ENCODE results near the gene MPPED1. TPM values are rescaled to one million over a fixed set of nuclear protein-coding genes. Genes with fewer than 3 reads are reported as not detected.

Gene MPPED1
- total RNA-seq, 1 donor from 2014 or later, result 1.7 TPM

- Mint-ChIP-seq H3K36me3 (ENCODE audit: low read depth) (no peaks in the 10 kb centered on the region), H3K27ac (ENCODE audit: unreplicated experiment) (no peak overlapping the region), H3K27me3 (ENCODE audit: low read depth) (peaks cover 5% of the 10 kb centered on the region), H3K4me3 (no peak overlapping the region), H3K9me3 (no peaks in the 10 kb centered on the region), H3K4me1 (peaks cover 6% of the 10 kb centered on the region)
- no peak for DNase-seq (ENCODE audit: low read depth, low spot score)
- no peak for TF ChIP-seq CTCF (conservative IDR thresholded peaks at IDR 0.05)
These were observed 34.4 kb downstream of the MPPED1 start for GRCh38 chr22:43446037-43446803.

- no peak for TF ChIP-seq CTCF (conservative IDR thresholded peaks at IDR 0.05)
- Mint-ChIP-seq H3K36me3 (ENCODE audit: low read depth) (no peaks in the 10 kb centered on the region), H3K4me1 (peaks cover 8% of the 10 kb centered on the region), H3K4me3 (no peak overlapping the region), H3K27me3 (ENCODE audit: low read depth) (peaks cover 5% of the 10 kb centered on the region), H3K9me3 (no peaks in the 10 kb centered on the region), H3K27ac (ENCODE audit: unreplicated experiment) (no peak overlapping the region)
- DNase-seq (ENCODE audit: low read depth, low spot score), result no peak
These were observed 35.1 kb downstream of the MPPED1 start for GRCh38 chr22:43446916-43447315.

GRCh38 chr22:43447380-43447779 lies 35.6 kb downstream of the MPPED1 start:
- no peaks in the 10 kb centered on the region for H3K36me3 Mint-ChIP-seq (ENCODE audit: low read depth)
- H3K4me3 Mint-ChIP-seq, result no peak overlapping the region
- H3K4me1 Mint-ChIP-seq, result peaks cover 11% of the 10 kb centered on the region
- H3K27me3 Mint-ChIP-seq (ENCODE audit: low read depth), result peaks cover 5% of the 10 kb centered on the region
- TF ChIP-seq CTCF (conservative IDR thresholded peaks at IDR 0.05), result no peak
- no peaks in the 10 kb centered on the region for H3K9me3 Mint-ChIP-seq
- no peak for DNase-seq (ENCODE audit: low read depth, low spot score)
- H3K27ac Mint-ChIP-seq (ENCODE audit: unreplicated experiment), result no peak overlapping the region

GRCh38 chr22:43448048-43448447 lies 36.2 kb downstream of the MPPED1 start:
- no peaks in the 10 kb centered on the region for H3K9me3 Mint-ChIP-seq
- no peaks in the 10 kb centered on the region for H3K36me3 Mint-ChIP-seq (ENCODE audit: low read depth)
- no peak for DNase-seq (ENCODE audit: low read depth, low spot score)
- H3K4me3 Mint-ChIP-seq, result no peak overlapping the region
- peaks cover 5% of the 10 kb centered on the region for H3K27me3 Mint-ChIP-seq (ENCODE audit: low read depth)
- TF ChIP-seq CTCF (conservative IDR thresholded peaks at IDR 0.05), result no peak
- H3K4me1 Mint-ChIP-seq, result peaks cover 11% of the 10 kb centered on the region
- H3K27ac Mint-ChIP-seq (ENCODE audit: unreplicated experiment), result peak overlapping the region; percentile 28

GRCh38 chr22:43449205-43449830 lies 37.5 kb downstream of the MPPED1 start:
- Mint-ChIP-seq H3K4me3 (no peak overlapping the region), H3K9me3 (no peaks in the 10 kb centered on the region), H3K27ac (ENCODE audit: unreplicated experiment) (no peak overlapping the region)

More at GRCh38 chr22:43449205-43449830, 37.5 kb downstream of the MPPED1 start:
- H3K4me1 Mint-ChIP-seq, result peaks cover 11% of the 10 kb centered on the region
- H3K27me3 Mint-ChIP-seq (ENCODE audit: low read depth), result peaks cover 5% of the 10 kb centered on the region
- DNase-seq (ENCODE audit: low read depth, low spot score), result no peak
- no peak for TF ChIP-seq CTCF (conservative IDR thresholded peaks at IDR 0.05)
- H3K36me3 Mint-ChIP-seq (ENCODE audit: low read depth), result no peaks in the 10 kb centered on the region
